ENCODE data around the gene CELF3.
"Not testable (repeated sequence)": the region's sequence is repeated elsewhere in the genome, so short reads cannot be mapped to it uniquely, and the experiment has no call there.

CELF3 gene

DNA sequence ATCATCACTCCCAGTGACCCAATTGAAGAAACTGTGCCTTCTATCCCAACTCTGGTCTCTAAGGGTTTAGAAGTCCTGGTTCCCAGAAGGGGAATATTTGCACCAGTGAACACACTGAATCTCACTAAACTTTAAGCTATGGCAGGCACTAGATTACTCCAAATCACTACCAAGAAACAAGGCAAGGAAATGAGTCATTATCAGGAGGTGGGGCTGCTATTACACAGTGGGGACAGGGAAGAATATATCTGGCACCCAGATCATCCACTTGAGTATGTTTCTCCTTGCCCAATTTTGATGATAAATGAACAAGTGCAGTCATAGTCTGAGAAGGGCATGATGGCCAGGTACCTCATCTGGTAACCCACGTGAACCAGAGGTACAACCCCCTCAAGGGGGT is 39.7 kb upstream of the CELF3 start:
- DNase-seq (ENCODE audit: extremely low spot score): no peak
- CTCF ChIA-PET: interaction anchor here (1.0 kb wide), 1 partner anchor 415 kb away, joined by 3 read pairs; no protein-coding TSS in a partner anchor
- TF ChIP-seq, protein P1, sequence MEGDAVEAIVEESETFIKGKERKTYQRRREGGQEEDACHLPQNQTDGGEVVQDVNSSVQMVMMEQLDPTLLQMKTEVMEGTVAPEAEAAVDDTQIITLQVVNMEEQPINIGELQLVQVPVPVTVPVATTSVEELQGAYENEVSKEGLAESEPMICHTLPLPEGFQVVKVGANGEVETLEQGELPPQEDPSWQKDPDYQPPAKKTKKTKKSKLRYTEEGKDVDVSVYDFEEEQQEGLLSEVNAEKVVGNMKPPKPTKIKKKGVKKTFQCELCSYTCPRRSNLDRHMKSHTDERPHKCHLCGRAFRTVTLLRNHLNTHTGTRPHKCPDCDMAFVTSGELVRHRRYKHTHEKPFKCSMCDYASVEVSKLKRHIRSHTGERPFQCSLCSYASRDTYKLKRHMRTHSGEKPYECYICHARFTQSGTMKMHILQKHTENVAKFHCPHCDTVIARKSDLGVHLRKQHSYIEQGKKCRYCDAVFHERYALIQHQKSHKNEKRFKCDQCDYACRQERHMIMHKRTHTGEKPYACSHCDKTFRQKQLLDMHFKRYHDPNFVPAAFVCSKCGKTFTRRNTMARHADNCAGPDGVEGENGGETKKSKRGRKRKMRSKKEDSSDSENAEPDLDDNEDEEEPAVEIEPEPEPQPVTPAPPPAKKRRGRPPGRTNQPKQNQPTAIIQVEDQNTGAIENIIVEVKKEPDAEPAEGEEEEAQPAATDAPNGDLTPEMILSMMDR (IDR thresholded peaks at IDR 0.05; ENCODE audit: control extremely low read depth, extremely low read depth, low read depth, missing control alignments): no peak
- POLR2A ChIA-PET: no interaction called here

DNA sequence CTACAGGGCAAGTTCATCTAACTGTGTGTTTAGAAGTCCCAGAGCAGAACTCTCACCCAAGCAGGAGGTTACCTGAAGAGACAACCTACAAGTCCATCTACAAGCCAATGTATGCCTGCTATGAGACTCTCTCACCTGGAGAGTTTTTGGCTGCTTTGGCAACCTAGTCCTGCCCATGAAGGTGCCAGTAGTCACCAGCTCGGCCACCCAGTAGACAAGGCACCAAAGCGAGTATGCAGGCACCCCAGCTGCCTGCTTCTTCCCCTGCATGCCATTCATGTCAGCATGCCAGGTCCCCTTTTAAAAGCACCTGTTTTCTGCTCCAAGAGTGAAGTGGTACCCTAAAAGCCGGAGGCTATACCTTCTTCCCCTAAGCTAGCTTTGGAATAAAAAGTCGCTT is 24.9 kb upstream of the CELF3 start:
- TF ChIP-seq, protein P1 (IDR thresholded peaks at IDR 0.05; ENCODE audit: control extremely low read depth, extremely low read depth, low read depth, missing control alignments): no peak
- ChIA-PET POLR2A (no interaction called here), CTCF (no interaction called here)
- no peak for DNase-seq (ENCODE audit: extremely low spot score)

DNA sequence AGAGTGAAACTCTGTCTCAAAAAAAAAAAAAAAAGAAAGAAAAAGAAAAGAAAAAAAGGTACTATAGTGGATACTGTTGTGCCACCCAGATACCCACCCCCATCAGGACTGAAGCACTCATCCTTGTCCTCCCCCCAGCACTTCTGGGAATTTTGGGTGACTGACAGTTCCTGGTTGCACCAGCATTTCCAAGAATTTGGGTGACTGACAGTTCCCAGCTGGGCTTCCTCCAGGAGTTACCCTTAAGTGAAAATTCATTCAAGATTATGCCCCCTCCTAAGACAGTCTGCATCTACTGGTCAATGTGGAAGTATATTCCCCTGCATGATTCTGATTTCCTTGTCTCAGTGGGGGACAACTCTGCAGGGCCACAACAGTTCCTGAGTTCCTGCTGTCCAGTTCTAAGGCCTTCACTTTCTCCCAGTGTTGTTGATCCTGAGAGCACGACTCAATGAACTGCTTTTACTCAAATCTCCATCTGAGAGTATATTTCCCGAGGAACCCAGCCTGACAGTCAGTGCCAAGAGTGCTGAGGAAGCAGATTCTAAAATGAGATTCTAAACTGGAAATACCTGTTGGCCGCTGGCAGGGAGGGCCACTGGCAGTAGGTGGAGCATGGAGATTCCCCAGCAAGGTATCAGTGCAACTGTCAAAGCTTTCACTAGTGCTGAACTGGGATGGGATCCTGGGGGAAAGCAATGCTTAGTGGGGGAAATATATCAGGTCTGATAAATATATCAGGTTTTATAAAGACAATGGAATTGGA is 23.2 kb upstream of the CELF3 start:
- TF ChIP-seq, protein P1 (IDR thresholded peaks at IDR 0.05; ENCODE audit: control extremely low read depth, extremely low read depth, low read depth, missing control alignments): no peak
- POLR2A ChIA-PET: no interaction called here
- CTCF ChIA-PET: interaction anchor here (1.3 kb wide), 1 partner anchor 205 kb away, joined by 4 read pairs; no protein-coding TSS in a partner anchor
- no peak for DNase-seq (ENCODE audit: extremely low spot score)

DNA sequence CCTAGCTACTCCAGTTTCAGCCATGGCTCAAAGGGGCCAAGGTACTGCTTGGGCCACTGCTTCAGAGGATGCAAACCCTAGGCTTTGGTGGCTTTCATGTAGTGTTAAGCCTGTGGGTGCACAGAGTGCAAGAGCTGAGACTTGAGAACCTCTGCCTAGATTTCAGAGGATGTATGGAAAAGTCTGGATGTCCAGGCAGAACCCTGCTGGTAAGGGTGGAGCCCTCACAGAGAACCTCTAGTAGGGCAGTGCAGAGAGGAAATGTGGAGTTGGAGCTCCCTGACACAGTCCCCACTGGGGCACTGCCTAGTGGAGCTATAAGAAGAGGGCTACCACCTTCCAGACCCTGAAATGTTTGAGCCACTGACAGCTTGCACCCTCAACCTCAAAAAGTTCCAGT is 20.9 kb upstream of the CELF3 start:
- ChIA-PET POLR2A (no interaction called here), CTCF (interaction anchor here (0.8 to 1.4 kb wide), 4 partner anchors 9 to 212 kb away, joined by 3 to 5 read pairs (median 4); no protein-coding TSS in a partner anchor)
- DNase-seq (ENCODE audit: extremely low spot score): no peak

DNA sequence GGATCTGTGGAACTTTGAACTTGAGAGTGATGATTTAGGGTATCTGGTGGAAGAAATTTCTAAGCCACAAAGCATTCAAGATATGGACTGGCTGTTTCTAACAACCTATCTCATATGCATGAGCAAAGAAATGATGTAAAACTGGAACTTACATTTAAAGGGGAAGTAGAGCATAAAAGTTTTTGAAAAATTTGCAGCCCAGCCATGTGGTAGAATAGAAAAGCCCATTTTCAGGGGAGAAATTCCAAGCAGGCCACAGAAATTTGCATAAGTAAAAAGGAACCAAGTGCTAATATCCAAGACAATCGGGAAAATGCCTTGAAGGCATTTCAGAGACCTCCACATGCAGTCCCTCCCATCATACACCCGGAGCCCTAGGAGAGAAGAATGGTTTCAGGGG is 20.4 kb upstream of the CELF3 start:
- CTCF ChIA-PET: interaction anchor here (0.9 to 1.3 kb wide), 2 partner anchors 9 to 202 kb away, joined by 3 to 5 read pairs; no protein-coding TSS in a partner anchor
- TF ChIP-seq, protein P1 (IDR thresholded peaks at IDR 0.05; ENCODE audit: control extremely low read depth, extremely low read depth, low read depth, missing control alignments): no peak
- DNase-seq (ENCODE audit: extremely low spot score): no peak
- POLR2A ChIA-PET: no interaction called here

More for the DNA sequence above, 20.9 kb upstream of the CELF3 start:
- TF ChIP-seq, protein P1 (IDR thresholded peaks at IDR 0.05; ENCODE audit: control extremely low read depth, extremely low read depth, low read depth, missing control alignments): no peak

DNA sequence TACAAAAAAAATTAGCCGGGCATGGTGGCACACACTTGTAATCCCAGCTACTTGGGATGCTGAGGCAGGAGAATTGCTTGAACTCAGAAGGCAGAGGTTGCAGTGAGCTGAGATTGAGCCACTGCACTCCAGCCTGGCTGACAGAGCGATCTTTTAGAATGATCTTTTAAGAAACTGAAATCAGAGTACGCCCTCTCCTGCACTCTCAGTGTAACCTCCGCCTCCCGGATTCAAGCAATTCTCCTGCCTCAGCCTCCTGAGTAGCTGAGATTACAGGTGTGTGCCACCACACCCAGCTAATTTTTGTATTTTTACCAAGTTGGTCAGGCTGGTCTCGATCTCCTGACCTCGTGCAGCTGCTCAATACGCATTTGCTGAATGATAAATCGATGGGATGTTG is 17.4 kb upstream of the CELF3 start:
- CTCF ChIA-PET: interaction anchor here (0.9 to 3.0 kb wide), 15 partner anchors 10 to 393 kb away, joined by 3 to 25 read pairs (median 5); partner anchors contain the start of gene CELF3
- DNase-seq (ENCODE audit: extremely low spot score); POLR2A ChIA-PET: not testable (repeated sequence)

DNA sequence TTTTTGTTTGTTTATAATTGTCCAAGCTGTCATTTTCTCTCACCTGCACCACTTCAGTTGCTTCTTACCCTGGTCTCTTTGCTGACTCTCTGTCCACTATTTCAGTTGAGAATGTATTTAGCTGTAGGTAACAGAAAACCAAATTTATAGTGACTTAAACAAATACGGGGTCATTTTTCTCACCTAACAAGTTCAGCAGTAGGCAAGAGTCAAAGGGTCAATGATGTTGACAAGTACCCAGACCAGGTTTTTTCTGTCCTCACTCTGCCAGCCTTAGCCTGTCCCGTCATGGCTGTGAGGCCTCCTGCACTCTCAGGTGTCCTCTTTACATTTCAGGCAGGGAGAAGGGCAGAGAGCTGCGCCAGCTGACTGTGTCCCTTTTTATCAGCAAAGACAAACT is 16.5 kb upstream of the CELF3 start:
- no peak for DNase-seq (ENCODE audit: extremely low spot score)
- TF ChIP-seq, protein P1 (IDR thresholded peaks at IDR 0.05; ENCODE audit: control extremely low read depth, extremely low read depth, low read depth, missing control alignments): no peak
- CTCF ChIA-PET: interaction anchor here (1.0 to 3.0 kb wide), 3 partner anchors 43 to 197 kb away, joined by 3 to 25 read pairs (median 20); no protein-coding TSS in a partner anchor
- POLR2A ChIA-PET: no interaction called here
